Measurements from ENCODE around the gene SLC35D1.

GRCh38 chr1:67005068-67005467 lies 48.9 kb downstream of the SLC35D1 start:
- TF ChIP-seq POLR2AphosphoS5 (IDR thresholded peaks at IDR 0.05; ENCODE audit: low read depth, low read length) = no peak
- no peak for TF ChIP-seq REST (IDR thresholded peaks at IDR 0.05; ENCODE audit: insufficient read depth in 1 of 2, low read depth in 2 of 2, low read length in 2 of 2)
- TF ChIP-seq FOXP2 (optimal IDR thresholded peaks at IDR 0.05; ENCODE audit: borderline replicate concordance, extremely low read depth, extremely low read length, insufficient read depth) = no peak

Data from PFSK-1 (cell line).